Stimulated activated CD4-positive, alpha-beta T cell treated with anti-CD3 and anti-CD28 coated beads, TNF-alpha, amount 100 ng/mL, for 4 hours (primary cell): ENCODE results near the gene TTC32.

Experiments used
- DNase-seq, 3 experiments: peaks; one replicate each; pipeline ENCODE4 v3.0.0-alpha.2; 2020; ENCODE audit warnings: low read depth in 3 of 3

TTC32 gene

GRCh38 chr2:19878268-19879046, 23.3 kb downstream of the TTC32 start:
- no peak for DNase-seq

GRCh38 chr2:19876751-19877150, 25.0 kb downstream of the TTC32 start:
- DNase-seq: no peak

DNA sequence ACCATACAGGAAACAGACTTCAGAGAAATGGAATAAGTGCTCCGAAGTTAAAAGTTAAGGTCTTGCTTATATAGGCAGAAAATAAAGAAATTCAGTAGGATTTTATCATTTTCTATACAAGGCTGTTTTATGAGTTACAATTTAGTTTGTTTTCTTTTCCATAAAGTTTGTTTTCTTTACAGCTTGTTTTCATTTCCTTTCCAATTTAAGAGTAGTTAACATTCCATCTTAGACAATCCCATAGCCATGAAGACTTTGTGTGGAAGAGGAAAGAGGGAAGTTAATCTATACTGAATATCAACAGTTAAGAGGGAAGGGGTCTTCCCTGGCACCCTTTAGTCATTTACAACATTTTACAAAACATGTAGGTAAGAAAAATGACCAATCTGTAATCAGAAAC, 26.5 kb downstream of the TTC32 start:
- no peak for DNase-seq

GRCh38 chr2:19874726-19875125, 27.1 kb downstream of the TTC32 start:
- DNase-seq: no peak

DNA sequence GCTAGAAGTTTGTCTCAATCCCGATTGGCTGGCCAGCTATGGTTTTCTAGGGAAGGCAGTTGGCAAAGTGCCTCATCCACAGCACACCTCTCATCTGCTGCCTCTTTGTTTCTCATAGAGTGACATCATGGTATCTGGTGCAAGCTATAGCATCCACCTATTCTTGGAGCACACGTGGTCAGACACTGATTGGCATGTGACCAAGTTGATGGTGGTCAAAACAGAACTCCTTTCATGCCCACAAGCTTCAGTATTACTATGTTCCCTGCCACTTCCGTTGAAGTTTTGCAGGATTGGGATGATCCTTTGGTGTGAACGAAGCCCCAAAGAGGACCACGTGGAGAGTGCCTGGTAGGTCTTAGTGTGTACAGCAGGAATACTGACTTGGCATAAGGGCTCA, 28.8 kb downstream of the TTC32 start:
- DNase-seq: no peak

GRCh38 chr2:19872302-19872701, 29.5 kb downstream of the TTC32 start:
- no peak for DNase-seq

DNA sequence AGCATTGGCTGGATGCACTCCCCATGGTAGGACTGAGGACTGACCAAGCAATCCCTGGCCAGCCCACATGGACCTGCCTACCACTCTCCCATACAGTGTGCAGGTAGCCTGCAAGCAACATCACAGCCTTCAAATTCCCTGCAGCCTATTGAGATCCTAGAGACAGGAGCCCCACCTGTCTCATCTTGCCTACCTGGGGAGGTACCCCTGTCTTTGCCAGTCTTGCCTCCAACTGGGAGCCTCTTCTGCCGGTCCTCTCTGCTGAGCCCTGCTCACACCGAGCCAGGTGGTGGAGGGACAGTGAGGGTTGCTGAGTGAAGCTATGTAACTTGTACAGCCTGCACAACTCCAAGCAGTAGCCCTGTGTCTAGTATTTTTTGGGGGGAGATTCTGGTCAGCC, 29.9 kb downstream of the TTC32 start:
- DNase-seq: no peak

- DNase-seq: no peak
Observed at GRCh38 chr2:19870792-19871191, 31.0 kb downstream of the TTC32 start.

DNA sequence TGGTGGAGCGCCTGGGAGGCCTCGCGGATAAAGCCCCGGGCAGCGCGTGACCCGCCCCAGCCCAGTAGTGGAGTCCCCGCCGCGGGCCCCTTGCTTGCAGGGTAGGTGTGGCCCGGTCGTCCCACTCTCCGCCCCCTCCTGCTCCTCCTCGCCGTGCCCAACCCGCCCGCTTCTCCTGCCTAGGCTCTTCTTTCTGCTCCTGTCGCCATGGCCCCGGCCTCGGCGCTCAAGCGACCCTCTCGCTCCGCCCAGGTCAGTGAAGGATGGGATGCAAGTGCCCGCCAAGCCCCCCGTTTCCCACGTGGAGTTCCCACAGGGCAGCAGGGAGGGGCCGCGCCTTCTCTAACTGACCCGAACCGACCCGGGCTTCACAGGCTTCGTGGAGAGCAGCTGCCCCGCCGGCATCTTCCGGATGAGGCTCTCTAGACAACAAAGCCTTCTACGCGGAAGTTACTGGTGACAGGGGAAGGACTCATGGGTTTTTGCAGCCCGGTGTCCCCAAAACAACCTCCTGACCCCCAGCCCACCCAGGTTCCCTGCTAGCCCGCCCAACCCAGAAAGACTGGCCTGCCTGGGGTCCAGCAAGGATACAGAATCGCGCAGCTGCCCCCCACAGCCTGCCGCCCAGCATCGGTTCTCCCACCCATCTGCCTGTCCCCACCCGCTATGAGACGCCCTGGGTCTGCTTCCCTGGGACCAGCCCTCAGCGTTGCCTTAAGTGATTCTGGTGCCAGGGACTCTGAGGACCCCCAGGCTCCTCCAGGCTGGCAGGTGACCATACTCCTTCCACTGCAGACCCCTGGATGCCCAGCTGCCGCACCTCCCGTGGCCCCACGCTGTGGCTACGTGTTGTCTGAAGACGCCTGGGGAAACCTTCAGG, 32.8 kb downstream of the TTC32 start:
- DNase-seq: peak; percentile 40 to 49 (median 46)

DNA sequence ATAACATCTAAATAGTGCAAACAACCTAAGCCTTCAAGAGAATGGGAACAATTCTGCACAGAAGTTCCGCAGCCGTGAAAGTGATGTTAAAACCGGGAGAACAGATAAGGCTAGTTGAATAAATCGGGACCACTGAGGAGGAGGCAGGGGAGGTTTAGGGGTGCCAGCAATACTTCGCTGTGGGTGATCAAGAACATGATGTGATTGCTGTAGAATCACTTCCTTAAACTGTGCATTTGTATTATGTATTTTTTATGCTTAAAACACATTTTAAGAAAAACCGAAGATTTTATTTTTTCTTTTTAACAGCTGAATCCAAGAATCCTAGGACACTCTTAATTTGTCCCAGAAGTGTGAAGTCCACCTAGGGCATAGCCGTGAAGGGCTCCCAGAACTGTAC, 33.6 kb downstream of the TTC32 start:
- DNase-seq: no peak

- no peak for DNase-seq
Observed at GRCh38 chr2:19866771-19867170, 35.0 kb downstream of the TTC32 start.

DNA sequence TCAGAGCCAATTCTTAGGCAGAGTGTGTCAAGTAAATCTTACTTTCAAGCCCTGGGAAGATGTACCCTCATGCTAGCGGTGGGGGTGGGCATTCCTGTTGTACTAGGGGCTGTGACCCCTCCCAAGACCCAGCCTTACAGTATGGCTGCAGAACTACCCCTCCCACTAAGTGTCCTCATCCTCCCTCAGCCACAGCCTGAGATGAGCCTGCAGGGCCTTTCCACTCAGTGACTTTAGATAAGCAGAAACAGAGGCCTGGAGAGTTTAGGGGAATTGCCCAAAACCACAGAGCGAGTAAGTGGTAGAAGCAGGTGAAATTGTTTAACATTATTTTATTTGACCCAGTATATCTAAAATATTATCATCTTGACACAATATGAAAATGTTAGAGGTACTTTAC, 36.6 kb downstream of the TTC32 start:
- DNase-seq: no peak

DNA sequence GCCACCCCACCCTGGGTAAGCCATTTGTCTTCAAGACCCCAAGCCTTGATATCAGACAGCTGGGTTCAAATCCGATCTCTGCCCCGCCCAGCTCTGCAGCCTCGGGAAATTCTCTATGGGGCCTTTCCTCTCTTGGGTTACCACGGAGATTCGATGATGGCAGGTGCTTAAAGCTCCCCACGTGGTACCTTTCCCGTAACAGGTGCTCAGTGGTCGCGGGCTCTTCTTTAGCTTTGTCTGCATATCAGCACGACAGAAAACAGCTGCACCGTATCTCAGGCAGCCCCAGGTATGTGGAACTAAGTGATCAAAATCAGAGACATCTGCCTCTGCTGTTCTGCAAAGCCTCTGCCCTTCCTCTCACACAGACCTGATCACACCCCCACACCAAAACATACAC, 37.4 kb downstream of the TTC32 start:
- DNase-seq: no peak

DNA sequence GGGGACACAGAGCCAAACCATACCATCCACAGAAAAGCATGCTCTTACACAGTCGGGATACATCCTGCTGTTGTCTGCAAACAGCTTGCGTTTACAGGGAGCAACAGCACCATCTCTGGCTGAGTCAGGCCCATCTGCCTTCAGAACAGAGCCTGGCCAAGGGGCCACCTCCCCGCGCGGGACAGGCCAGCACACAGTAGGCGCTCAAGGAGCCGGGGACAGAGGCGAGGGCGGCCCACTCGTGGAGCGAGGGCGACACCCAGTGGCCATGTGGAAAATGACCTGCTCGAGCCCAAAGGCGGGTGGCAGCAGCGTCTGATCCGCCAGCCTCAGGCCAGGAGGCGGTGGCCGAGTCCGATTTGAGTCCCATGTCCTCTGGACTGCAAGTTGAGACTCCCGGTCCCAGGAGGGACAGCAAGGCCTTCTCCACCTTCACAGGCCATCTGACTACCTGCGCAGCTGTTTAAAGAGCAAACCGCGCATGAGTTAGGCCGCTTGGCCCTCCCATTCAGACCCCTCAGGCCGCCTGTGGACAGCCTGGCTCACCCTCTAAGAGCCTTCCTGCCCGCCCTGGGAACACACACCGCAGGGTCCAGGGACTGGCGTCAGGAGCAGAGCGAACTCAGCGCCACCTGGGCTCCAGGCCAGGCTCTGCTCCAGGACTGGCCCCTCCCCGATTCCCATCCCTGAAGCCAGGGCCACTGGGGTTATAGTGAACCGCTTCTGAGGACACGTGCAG, 38.3 kb downstream of the TTC32 start:
- peak; percentile 32 to 50 (median 45) for DNase-seq

DNA sequence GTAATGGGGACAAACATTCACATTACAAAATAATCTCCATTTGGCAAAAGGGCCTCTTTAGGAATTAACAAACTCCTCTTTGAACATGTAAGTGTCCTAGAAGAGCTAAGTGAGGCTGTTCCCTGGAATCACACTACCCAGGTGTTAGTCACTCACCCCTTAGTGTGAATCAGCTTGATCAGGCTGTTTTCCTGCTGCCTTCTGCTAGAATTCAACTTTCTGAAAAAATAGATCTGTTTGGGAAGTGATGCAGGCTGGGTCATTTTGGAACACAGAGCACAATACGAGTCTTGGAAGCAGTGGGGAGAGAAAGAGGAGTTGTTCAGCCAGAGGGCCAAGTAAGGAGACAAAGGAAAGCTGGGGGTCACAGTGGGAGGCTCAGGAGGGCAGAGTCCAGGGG, 40.0 kb downstream of the TTC32 start:
- DNase-seq: no peak

DNA sequence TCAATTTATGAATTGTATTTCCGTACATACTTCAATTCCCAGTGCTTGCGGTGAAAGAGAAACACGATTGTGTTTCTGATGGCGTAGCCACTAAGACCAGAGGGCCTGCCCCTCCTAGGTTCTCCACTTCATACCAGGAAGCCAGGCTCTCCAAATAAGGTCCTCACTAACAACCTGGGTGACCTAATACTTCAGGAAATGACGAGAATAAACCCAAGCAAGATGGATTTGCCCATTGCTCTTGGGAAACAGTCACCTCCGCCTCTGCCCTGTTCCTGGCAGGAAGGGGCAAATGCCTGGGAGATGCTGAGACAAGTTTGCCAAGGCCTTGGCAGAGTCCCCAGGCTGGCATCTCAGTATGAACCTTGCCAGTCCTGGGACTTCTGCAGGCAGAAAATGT, 41.8 kb downstream of the TTC32 start:
- no peak for DNase-seq

DNA sequence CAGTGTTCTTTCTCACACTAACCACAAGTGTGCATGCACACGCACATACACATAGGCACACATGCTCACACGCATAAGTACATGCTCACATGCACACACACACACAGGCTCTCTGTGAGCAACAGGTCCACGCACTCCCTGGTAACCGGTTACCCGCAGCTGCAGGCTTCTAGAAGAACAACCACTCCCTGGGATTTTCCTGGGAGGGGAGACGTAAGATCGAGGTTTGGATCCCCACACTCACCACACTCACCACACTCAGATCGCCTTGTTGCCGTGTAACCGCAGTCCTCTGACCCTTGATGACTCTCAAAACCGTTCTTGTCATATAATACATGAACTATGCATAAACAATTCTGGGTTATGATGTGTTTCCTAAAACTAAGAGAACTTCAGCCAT, 42.2 kb downstream of the TTC32 start:
- DNase-seq: no peak

GRCh38 chr2:19857806-19858205, 44.0 kb downstream of the TTC32 start:
- no peak for DNase-seq

DNA sequence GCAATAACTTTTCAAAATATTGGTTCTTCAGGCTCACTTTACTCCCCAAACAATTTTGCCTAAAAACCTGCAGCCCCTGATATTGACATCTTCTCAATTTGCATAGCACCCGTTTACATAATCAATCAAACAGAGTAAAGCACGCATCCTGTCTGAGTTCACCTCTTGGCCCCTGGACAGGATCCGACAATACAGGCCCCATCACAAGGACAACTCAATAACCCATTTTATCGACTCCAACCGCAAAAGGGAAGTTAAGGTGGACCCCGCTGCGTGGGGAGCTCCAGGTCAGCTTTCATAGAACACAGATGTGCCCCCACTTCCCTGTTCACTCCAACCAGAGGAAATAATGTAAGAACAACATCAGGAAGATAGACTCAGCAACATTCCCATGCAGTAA, 44.7 kb downstream of the TTC32 start:
- no peak for DNase-seq

DNA sequence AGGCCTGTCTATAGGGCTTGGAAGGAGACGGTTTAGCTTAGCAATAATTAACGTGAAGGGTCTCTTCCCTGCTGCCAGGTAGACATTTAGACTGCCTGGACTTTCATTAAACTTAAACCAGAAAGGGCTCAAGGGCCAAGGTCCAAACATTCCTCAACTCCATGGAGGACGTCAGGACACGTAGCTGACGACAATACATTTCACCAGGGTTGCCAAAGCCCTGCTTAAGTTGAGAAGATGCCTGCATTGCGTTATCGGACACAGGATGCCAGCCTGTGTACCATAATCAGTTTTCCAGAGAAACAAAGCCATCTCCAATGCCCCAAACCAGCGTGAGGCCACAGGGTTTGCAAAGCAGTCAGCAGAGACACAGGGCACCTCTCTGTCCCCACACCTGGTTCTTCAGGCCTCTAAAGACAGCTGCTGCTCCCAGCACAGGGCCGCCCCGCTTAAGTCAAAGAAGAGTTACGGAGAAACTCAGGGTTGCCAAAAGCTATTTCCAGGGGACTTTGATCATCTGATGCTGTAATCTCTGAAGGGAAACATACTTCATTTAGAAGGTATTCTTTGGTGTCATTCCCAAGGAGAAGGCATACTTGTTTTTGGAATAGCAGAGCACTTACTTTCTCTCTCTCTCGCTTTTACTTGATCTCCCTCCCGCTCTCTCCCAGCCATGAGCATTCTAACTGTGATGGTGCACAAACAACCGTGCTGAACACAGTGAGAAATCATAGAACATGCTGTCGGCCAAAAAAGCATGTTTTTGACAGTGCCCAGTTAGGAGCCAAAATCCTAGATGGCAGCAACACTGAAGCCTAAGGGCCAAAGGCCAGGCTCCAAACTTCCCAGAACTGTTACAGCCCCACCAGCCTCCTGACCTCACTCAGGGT, 46.0 kb downstream of the TTC32 start:
- no peak for DNase-seq
